Astrocyte (in vitro differentiated cells and primary cell): Measurements from ENCODE around the gene SYT6. TPM values are rescaled to one million over a fixed set of nuclear protein-coding genes. Genes with fewer than 3 reads are reported as not detected.

ENCODE experiments used
- DNase-seq: peaks from one replicate; pipeline ENCODE4 v3.0.0-alpha.2; 2010; ENCODE audit warnings: low read depth
- FAIRE-seq: peaks from 2 replicates; lab custom pipeline; 2011; peaks lifted over from hg19 to GRCh38; lab: Jason Lieb, UNC
- H2AFZ ChIP-seq: 2 replicates; pipeline ENCODE4 v1.6.0; 2012; ENCODE audit warnings: low read depth, low read length, inconsistent platforms
- H3K27ac ChIP-seq: 2 replicates; pipeline ENCODE4 v1.5.1; 2011; ENCODE audit warnings: low read depth, low read length, inconsistent platforms
- H3K27me3 ChIP-seq: 2 replicates; pipeline ENCODE4 v1.6.0; 2011; ENCODE audit warnings: low read length, inconsistent platforms; ENCODE audit not compliant: insufficient read depth
- H3K36me3 ChIP-seq: 2 replicates; pipeline ENCODE4 v1.5.1; 2011; ENCODE audit warnings: low read length, inconsistent platforms; ENCODE audit not compliant: insufficient read depth
- H3K4me1 ChIP-seq: 2 replicates; pipeline ENCODE4 v1.5.1; 2011; ENCODE audit warnings: low read length, inconsistent platforms; ENCODE audit not compliant: insufficient read depth
- H3K4me2 ChIP-seq: 2 replicates; pipeline ENCODE4 v1.6.0; 2012; ENCODE audit warnings: low read length, inconsistent platforms
- H3K4me3 ChIP-seq: 2 replicates; pipeline ENCODE4 v1.5.1; 2011; ENCODE audit warnings: low read depth, mild to moderate bottlenecking, low read length, inconsistent platforms; ENCODE audit not compliant: insufficient read depth
- H3K79me2 ChIP-seq: 2 replicates; pipeline ENCODE4 v1.6.0; 2012; ENCODE audit warnings: mild to moderate bottlenecking, low read length, inconsistent platforms; ENCODE audit not compliant: insufficient read depth
- H3K9ac ChIP-seq: 2 replicates; pipeline ENCODE4 v1.6.0; 2012; ENCODE audit warnings: mild to moderate bottlenecking, low read length, inconsistent platforms
- H3K9me3 ChIP-seq: 2 replicates; pipeline ENCODE4 v1.5.1; 2012; ENCODE audit warnings: low read depth, mild to moderate bottlenecking, low read length, inconsistent platforms; ENCODE audit not compliant: insufficient read depth
- H4K20me1 ChIP-seq: 2 replicates; pipeline ENCODE4 v1.6.0; 2012; ENCODE audit warnings: low read length, inconsistent platforms; ENCODE audit not compliant: insufficient read depth
- H3K27ac Mint-ChIP-seq: one replicate; pipeline ENCODE4 v1.8.0; 2021; ENCODE audit warnings: mild to moderate bottlenecking, mixed read lengths; ENCODE audit not compliant: unreplicated experiment
- H3K27me3 Mint-ChIP-seq: one replicate; pipeline ENCODE4 v1.8.0; 2021; ENCODE audit warnings: low read depth, mixed read lengths; ENCODE audit not compliant: unreplicated experiment
- H3K36me3 Mint-ChIP-seq: one replicate; pipeline ENCODE4 v1.8.0; 2021; ENCODE audit warnings: low read depth, mixed read lengths; ENCODE audit not compliant: unreplicated experiment
- H3K4me1 Mint-ChIP-seq: one replicate; pipeline ENCODE4 v1.8.0; 2021; ENCODE audit warnings: low read depth, mixed read lengths; ENCODE audit not compliant: unreplicated experiment
- H3K4me3 Mint-ChIP-seq: one replicate; pipeline ENCODE4 v1.8.0; 2021; ENCODE audit warnings: mild to moderate bottlenecking, moderate library complexity, mixed read lengths; ENCODE audit not compliant: unreplicated experiment
- H3K9me3 Mint-ChIP-seq: one replicate; pipeline ENCODE4 v1.8.0; 2021; ENCODE audit warnings: mild to moderate bottlenecking, mixed read lengths; ENCODE audit not compliant: unreplicated experiment
- EZH2 ChIP-seq: IDR thresholded peaks from 2 replicates; pipeline ENCODE4 v1.6.1; 2012; ENCODE audit warnings: mild to moderate bottlenecking, low read length, inconsistent platforms; ENCODE audit not compliant: insufficient read depth
- total RNA-seq: library from RNA; stranded (reverse); gene quantifications from 2 replicates; pipeline ENCODE4 v1.2.1, GENCODE V29; 2021
- TF ChIP-seq, protein P1 (sequence below): IDR thresholded peaks from 2 replicates; pipeline ENCODE4 v1.5.1; 2011; ENCODE audit warnings: low read depth, mild to moderate bottlenecking, inconsistent platforms, low read length, moderate library complexity; ENCODE audit not compliant: insufficient read depth

Gene SYT6
- total RNA-seq, 1 donor from 2014 or later: 0.39 TPM

- no peak overlapping the region for H2AFZ ChIP-seq
- no peaks in the 10 kb centered on the region for H3K36me3 ChIP-seq
- no peak for FAIRE-seq
- Mint-ChIP-seq H3K36me3 (no peaks in the 10 kb centered on the region), H3K4me3 (no peak overlapping the region), H3K9me3 (peaks cover 6% of the 10 kb centered on the region), H3K27me3 (peaks cover 58% of the 10 kb centered on the region), H3K27ac (no peak overlapping the region), H3K4me1 (no peaks in the 10 kb centered on the region)
- no peak for TF ChIP-seq EZH2
- TF ChIP-seq, protein P1, sequence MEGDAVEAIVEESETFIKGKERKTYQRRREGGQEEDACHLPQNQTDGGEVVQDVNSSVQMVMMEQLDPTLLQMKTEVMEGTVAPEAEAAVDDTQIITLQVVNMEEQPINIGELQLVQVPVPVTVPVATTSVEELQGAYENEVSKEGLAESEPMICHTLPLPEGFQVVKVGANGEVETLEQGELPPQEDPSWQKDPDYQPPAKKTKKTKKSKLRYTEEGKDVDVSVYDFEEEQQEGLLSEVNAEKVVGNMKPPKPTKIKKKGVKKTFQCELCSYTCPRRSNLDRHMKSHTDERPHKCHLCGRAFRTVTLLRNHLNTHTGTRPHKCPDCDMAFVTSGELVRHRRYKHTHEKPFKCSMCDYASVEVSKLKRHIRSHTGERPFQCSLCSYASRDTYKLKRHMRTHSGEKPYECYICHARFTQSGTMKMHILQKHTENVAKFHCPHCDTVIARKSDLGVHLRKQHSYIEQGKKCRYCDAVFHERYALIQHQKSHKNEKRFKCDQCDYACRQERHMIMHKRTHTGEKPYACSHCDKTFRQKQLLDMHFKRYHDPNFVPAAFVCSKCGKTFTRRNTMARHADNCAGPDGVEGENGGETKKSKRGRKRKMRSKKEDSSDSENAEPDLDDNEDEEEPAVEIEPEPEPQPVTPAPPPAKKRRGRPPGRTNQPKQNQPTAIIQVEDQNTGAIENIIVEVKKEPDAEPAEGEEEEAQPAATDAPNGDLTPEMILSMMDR: no peak
- no peaks in the 10 kb centered on the region for H3K79me2 ChIP-seq
- no peak overlapping the region for H3K4me2 ChIP-seq
- no peaks in the 10 kb centered on the region for H3K4me1 ChIP-seq
- H4K20me1 ChIP-seq: no peaks in the 10 kb centered on the region
- peaks cover 15% of the 10 kb centered on the region for H3K27me3 ChIP-seq
- no peak overlapping the region for H3K9ac ChIP-seq
- H3K27ac ChIP-seq: no peak overlapping the region
- DNase-seq: no peak
- H3K4me3 ChIP-seq: no peak overlapping the region
- H3K9me3 ChIP-seq: no peaks in the 10 kb centered on the region
These were observed 45.4 kb upstream of the SYT6 start for GRCh38 chr1:114199017-114199594.

DNA sequence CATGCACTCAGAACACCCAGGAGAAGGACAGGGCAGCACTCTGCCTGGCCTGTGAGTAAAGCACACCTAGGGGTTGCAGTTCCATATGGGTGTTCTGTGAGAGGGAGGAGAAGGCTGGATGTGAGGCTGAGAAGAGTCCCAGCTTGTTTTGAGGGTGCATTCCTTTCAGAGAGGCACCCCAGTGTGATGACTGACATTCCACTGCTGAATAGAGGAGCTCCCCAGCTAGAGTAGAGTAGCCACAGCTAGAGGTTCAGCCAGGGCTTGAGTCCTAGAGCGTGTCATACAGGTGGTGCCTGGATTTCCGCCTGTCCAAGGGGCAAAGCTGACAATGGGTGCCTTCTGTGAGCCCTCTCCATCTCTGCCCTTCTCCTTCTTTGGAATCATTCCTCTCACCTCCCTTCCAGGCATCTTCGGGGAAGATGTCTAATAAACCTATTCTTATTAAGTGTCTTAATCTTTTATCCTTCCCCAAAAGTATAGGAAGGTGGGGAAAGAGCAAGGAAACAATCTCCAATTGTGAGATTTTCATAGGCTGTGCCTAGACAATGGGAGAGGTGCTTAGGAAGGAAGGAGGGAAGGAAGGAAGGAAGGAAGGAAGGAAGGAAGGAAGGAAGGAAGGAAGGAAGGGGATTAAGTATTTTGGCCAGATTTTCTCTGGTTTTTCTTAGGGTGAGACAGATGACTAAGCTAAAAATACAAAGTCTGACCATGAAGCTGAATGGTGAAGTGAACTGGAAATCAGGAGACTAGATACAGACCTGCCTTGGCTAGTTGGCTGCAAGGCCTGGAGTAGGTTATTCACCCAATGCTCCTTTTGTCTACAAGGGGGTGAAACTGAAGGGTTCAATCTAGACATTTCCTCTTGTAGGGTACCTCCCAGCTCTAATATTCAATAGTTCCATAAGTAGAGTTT is 43.6 kb upstream of the SYT6 start:
- H4K20me1 ChIP-seq: no peaks in the 10 kb centered on the region
- H3K36me3 ChIP-seq: no peaks in the 10 kb centered on the region
- no peak overlapping the region for H3K27ac ChIP-seq
- Mint-ChIP-seq H3K27ac (no peak overlapping the region), H3K36me3 (no peaks in the 10 kb centered on the region), H3K27me3 (peaks cover 52% of the 10 kb centered on the region), H3K9me3 (peaks cover 6% of the 10 kb centered on the region), H3K4me1 (no peaks in the 10 kb centered on the region), H3K4me3 (no peak overlapping the region)
- H3K4me2 ChIP-seq: no peak overlapping the region
- no peak for DNase-seq
- H3K9me3 ChIP-seq: no peaks in the 10 kb centered on the region
- no peak overlapping the region for H3K4me3 ChIP-seq
- H3K79me2 ChIP-seq: no peaks in the 10 kb centered on the region
- no peak for FAIRE-seq
- peaks cover 8% of the 10 kb centered on the region for H3K27me3 ChIP-seq
- TF ChIP-seq EZH2: no peak
- TF ChIP-seq, protein P1: no peak
- no peaks in the 10 kb centered on the region for H3K4me1 ChIP-seq
- H2AFZ ChIP-seq: no peak overlapping the region
- no peak overlapping the region for H3K9ac ChIP-seq
